BE2C (cell line): Measurements from ENCODE around the gene PIP4K2A.

Source experiments
- DNase-seq: peaks from one replicate; pipeline ENCODE4 v3.0.0-alpha.2; 2020
- H3K27me3 ChIP-seq: fragments of 250-450 bp; sonication (Bioruptor Pico); 2 replicates; pipeline ENCODE4 v1.5.1; 2020; ENCODE audit warnings: mild to moderate bottlenecking
- H3K36me3 ChIP-seq: fragments of 250-450 bp; sonication (Bioruptor Pico); 2 replicates; pipeline ENCODE4 v1.5.1; 2020; ENCODE audit warnings: mild to moderate bottlenecking
- H3K4me1 ChIP-seq: fragments of 250-450 bp; sonication (Bioruptor Pico); 2 replicates; pipeline ENCODE4 v1.5.1; 2020
- H3K4me3 ChIP-seq: 2 replicates; pipeline ENCODE4 v1.5.1; 2011; ENCODE audit warnings: low read depth, low read length
- H3K9me3 ChIP-seq: fragments of 250-450 bp; sonication (Bioruptor Pico); 2 replicates; pipeline ENCODE4 v1.5.1; 2020
- CTCF ChIP-seq: IDR thresholded peaks from 2 replicates; pipeline ENCODE4 v1.5.1; 2012; ENCODE audit warnings: mild to moderate bottlenecking, low read depth, low read length

The PIP4K2A gene

DNA sequence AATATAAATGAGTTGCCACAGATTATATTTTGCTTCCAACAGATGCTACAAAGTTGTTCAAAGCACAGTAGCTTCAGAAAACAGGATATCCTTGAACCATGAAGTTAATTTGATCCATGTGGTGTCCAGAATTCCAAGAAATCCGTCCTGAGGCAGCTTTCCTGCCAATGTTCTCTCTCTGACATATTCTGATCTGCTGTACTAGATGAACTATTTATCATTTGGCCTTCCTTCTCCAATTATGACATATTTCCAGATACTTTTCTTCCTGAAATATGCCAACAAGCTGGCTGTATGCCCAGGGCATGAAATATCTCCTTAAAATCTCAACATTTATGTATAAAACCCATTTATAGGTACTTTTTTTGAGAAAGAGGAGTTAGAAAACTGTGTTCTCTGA lies 227.9 kb downstream of the PIP4K2A start:
- H3K27me3 ChIP-seq, result no peaks in the 10 kb centered on the region
- DNase-seq, result no peak
- H3K36me3 ChIP-seq, result no peaks in the 10 kb centered on the region
- H3K9me3 ChIP-seq, result no peaks in the 10 kb centered on the region
- TF ChIP-seq CTCF, result no peak
- no peak overlapping the region for H3K4me3 ChIP-seq
- H3K4me1 ChIP-seq, result no peaks in the 10 kb centered on the region; the same call in 1 of the 2 replicates
